ENCODE results near the gene GIPC3.

DNA sequence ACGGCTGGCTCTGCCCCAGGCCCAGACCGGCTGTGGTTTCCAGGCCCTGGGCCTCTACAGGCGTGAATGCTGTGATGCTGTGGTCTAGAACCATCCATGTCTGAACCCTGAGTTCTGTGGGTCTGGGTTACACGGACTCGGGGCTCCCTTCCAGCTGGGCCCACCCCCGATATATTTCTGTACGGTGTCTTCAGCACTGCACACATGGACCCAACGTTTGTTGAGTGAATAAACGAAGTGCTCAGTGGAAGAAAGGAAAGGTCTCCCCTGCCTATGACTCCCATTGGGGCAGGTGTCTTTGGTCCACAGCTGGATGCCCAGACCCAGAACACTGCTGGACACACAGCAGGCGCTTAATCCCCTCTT, 39.6 kb upstream of the GIPC3 start:
- TF ChIP-seq POLR2A (IDR thresholded peaks at IDR 0.05) (no peak), CTCF (IDR thresholded peaks at IDR 0.05) (no peak), EP300 (IDR thresholded peaks at IDR 0.05) (no peak), POLR2AphosphoS5 (IDR thresholded peaks at IDR 0.05) (no peak)
